K562 (cell line): ENCODE data around the gene PET100. TPM values are rescaled to one million over a fixed set of nuclear protein-coding genes. Genes with fewer than 3 reads are reported as not detected.
A peak's percentile ranks its signal among the peaks of the same experiment; 100 is the strongest.

Source experiments
- EGR1 ChIP-seq: fragments of 450-650 bp; conservative IDR thresholded peaks from 2 replicates; pipeline ENCODE4 v1.6.1; 2017; ENCODE audit warnings: mild to moderate bottlenecking
- FIP1L1 ChIP-seq: fragments of 200-400 bp; formaldehyde crosslinking; IDR thresholded peaks from 2 replicates; pipeline ENCODE4 v1.6.1; 2018; ENCODE audit warnings: mild to moderate bottlenecking, low read depth, low read length; ENCODE audit not compliant: poor library complexity, severe bottlenecking
- FOS ChIP-seq: IDR thresholded peaks from 3 replicates; pipeline ENCODE4 v1.6.1; 2011; ENCODE audit not compliant: insufficient read length; ENCODE audit errors: extremely low read depth
- JUNB ChIP-seq: fragments of 450-650 bp; formaldehyde crosslinking; conservative IDR thresholded peaks from 2 replicates; pipeline ENCODE4 v1.4.0; 2020; ENCODE audit warnings: mild to moderate bottlenecking
- MBD2 ChIP-seq: sonication (generic); IDR thresholded peaks from 2 replicates; pipeline ENCODE4 v1.6.1; 2016; ENCODE audit warnings: low read depth, borderline replicate concordance
- RBBP5 ChIP-seq: fragments of 200-600 bp; sonication (generic); IDR thresholded peaks from 2 replicates; pipeline ENCODE4 v1.6.1; 2012; ENCODE audit warnings: borderline replicate concordance, mild to moderate bottlenecking, low read length, control low read depth, inconsistent platforms; ENCODE audit not compliant: insufficient read depth, poor library complexity, severe bottlenecking
- polyA plus RNA-seq, 8 experiments: library from polyadenylated mRNA; depleted of rRNA in 4 of 8; stranded (reverse) in 5 of 8; unstranded in 3 of 8; fragments of >200 nt; fragmentation: Nextera tagmentation in 2 of 8; fragmentation: Illumina TruSeq in 1 of 8; extraction: Ambion mirVana in 2 of 8; extraction: Trizol in 1 of 8; gene quantifications; 2 replicates each; pipeline versions ENCODE4 v1.2.1 to v1.2.3, GENCODE V29; 2011 to 2014; ENCODE audit warnings: inconsistent platforms in 1 of 8, missing spikeins in 1 of 8
- total RNA-seq, 7 experiments: library from RNA; depleted of rRNA in 6 of 7; stranded (reverse); fragments of >200 nt in 6 of 7; fragmentation: Illumina TruSeq in 2 of 7; extraction: Trizol in 2 of 7; gene quantifications; 2 replicates each; pipeline versions ENCODE4 v1.2.1 to v1.2.3, GENCODE V29; 2011 to 2021; ENCODE audit warnings: low replicate concordance in 1 of 7
- TF ChIP-seq, protein P1 (sequence below), 2 experiments: fragments of 450-650 bp; formaldehyde crosslinking in 1 of 2; IDR thresholded peaks; 2 replicates each; pipeline versions ENCODE4 v1.4.0 to v1.6.1; 2014 to 2020; ENCODE audit warnings: mild to moderate bottlenecking in 2 of 2, borderline replicate concordance in 1 of 2, low read depth in 1 of 2
- TF ChIP-seq, protein P2 (sequence below): sonication (generic); formaldehyde crosslinking; IDR thresholded peaks from 2 replicates; pipeline ENCODE4 v1.8.1; 2023; ENCODE audit warnings: mild to moderate bottlenecking, missing genetic modification reagents
- TF ChIP-seq, protein P3 (sequence below): fragments of 150-350 bp; conservative IDR thresholded peaks from 2 replicates; pipeline ENCODE4 v1.6.1; 2014; ENCODE audit warnings: low read length
- TF ChIP-seq, protein P4 (sequence below): fragments of 450-650 bp; IDR thresholded peaks from 2 replicates; pipeline ENCODE4 v1.6.1; 2016; ENCODE audit warnings: mild to moderate bottlenecking

PET100 gene
- total and polyA plus RNA-seq, 9 of the 15 experiments (the other 6 are each of a cell fraction or from before 2014, with no cell fraction given) = 62.3 to 351 (median 98.3) TPM

DNA sequence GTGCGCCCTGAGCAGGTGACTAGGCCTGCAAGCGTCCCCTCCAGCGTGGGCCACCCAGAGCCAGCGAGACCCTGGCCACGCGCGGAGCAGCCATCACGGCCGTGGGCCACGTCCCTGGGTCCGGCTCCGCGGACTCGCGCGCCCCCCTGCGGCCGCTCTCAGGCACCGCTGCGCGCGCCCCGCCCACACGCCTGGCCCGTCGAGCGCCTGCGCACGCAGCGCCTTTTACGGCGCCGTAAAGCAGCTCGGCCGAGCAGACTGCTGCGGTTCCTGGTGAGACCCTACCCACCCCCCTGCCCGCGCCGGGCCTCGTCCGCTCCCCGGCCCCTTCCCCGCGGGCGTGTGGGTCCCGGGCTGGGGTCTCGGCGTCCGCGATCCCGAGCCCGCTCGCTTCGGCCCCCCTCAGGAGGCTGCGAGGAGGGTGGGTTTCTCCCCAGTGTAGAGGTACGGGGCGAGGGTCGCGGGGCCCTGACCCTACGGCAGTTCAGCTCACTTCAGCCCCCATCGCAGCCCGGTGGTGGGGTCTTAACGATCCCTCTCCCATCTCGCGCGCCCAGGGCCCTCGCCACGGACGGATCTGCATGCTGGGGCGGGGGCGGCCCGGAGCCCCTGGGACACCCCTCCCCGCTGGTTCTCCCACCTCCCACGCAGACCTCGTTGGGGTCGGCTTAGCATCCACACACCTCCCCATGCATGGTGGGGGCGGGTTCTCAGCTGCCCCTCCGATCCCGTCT, 51.2 kb downstream of the PET100 start, which contains the start of gene TRAPPC5 (continued):
- TF ChIP-seq, protein P1, sequence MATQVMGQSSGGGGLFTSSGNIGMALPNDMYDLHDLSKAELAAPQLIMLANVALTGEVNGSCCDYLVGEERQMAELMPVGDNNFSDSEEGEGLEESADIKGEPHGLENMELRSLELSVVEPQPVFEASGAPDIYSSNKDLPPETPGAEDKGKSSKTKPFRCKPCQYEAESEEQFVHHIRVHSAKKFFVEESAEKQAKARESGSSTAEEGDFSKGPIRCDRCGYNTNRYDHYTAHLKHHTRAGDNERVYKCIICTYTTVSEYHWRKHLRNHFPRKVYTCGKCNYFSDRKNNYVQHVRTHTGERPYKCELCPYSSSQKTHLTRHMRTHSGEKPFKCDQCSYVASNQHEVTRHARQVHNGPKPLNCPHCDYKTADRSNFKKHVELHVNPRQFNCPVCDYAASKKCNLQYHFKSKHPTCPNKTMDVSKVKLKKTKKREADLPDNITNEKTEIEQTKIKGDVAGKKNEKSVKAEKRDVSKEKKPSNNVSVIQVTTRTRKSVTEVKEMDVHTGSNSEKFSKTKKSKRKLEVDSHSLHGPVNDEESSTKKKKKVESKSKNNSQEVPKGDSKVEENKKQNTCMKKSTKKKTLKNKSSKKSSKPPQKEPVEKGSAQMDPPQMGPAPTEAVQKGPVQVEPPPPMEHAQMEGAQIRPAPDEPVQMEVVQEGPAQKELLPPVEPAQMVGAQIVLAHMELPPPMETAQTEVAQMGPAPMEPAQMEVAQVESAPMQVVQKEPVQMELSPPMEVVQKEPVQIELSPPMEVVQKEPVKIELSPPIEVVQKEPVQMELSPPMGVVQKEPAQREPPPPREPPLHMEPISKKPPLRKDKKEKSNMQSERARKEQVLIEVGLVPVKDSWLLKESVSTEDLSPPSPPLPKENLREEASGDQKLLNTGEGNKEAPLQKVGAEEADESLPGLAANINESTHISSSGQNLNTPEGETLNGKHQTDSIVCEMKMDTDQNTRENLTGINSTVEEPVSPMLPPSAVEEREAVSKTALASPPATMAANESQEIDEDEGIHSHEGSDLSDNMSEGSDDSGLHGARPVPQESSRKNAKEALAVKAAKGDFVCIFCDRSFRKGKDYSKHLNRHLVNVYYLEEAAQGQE (IDR thresholded peaks at IDR 0.05; ENCODE audit: borderline replicate concordance) = peak; percentile 93
- TF ChIP-seq, protein P1 (CRISPR knock-in tag; IDR thresholded peaks at IDR 0.05; ENCODE audit: low read depth) = no peak; the same call in 1 of the 2 replicates
- TF ChIP-seq EGR1 (peak; percentile 65), JUNB (CRISPR knock-in tag) (no peak), RBBP5 (peak; percentile 50), MBD2 (no peak), FOS (no peak), FIP1L1 (peak; percentile 90)
- TF ChIP-seq, protein P2, sequence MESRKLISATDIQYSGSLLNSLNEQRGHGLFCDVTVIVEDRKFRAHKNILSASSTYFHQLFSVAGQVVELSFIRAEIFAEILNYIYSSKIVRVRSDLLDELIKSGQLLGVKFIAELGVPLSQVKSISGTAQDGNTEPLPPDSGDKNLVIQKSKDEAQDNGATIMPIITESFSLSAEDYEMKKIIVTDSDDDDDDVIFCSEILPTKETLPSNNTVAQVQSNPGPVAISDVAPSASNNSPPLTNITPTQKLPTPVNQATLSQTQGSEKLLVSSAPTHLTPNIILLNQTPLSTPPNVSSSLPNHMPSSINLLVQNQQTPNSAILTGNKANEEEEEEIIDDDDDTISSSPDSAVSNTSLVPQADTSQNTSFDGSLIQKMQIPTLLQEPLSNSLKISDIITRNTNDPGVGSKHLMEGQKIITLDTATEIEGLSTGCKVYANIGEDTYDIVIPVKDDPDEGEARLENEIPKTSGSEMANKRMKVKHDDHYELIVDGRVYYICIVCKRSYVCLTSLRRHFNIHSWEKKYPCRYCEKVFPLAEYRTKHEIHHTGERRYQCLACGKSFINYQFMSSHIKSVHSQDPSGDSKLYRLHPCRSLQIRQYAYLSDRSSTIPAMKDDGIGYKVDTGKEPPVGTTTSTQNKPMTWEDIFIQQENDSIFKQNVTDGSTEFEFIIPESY (CRISPR knock-in tag) = peak; percentile 76
- TF ChIP-seq, protein P3, sequence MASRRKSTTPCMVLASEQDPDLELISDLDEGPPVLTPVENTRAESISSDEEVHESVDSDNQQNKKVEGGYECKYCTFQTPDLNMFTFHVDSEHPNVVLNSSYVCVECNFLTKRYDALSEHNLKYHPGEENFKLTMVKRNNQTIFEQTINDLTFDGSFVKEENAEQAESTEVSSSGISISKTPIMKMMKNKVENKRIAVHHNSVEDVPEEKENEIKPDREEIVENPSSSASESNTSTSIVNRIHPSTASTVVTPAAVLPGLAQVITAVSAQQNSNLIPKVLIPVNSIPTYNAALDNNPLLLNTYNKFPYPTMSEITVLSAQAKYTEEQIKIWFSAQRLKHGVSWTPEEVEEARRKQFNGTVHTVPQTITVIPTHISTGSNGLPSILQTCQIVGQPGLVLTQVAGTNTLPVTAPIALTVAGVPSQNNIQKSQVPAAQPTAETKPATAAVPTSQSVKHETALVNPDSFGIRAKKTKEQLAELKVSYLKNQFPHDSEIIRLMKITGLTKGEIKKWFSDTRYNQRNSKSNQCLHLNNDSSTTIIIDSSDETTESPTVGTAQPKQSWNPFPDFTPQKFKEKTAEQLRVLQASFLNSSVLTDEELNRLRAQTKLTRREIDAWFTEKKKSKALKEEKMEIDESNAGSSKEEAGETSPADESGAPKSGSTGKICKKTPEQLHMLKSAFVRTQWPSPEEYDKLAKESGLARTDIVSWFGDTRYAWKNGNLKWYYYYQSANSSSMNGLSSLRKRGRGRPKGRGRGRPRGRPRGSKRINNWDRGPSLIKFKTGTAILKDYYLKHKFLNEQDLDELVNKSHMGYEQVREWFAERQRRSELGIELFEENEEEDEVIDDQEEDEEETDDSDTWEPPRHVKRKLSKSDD = no peak; the same call in 1 of the 2 replicates
- TF ChIP-seq, protein P4, sequence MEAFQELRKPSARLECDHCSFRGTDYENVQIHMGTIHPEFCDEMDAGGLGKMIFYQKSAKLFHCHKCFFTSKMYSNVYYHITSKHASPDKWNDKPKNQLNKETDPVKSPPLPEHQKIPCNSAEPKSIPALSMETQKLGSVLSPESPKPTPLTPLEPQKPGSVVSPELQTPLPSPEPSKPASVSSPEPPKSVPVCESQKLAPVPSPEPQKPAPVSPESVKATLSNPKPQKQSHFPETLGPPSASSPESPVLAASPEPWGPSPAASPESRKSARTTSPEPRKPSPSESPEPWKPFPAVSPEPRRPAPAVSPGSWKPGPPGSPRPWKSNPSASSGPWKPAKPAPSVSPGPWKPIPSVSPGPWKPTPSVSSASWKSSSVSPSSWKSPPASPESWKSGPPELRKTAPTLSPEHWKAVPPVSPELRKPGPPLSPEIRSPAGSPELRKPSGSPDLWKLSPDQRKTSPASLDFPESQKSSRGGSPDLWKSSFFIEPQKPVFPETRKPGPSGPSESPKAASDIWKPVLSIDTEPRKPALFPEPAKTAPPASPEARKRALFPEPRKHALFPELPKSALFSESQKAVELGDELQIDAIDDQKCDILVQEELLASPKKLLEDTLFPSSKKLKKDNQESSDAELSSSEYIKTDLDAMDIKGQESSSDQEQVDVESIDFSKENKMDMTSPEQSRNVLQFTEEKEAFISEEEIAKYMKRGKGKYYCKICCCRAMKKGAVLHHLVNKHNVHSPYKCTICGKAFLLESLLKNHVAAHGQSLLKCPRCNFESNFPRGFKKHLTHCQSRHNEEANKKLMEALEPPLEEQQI = no peak
